ENCODE measurements around the gene OVOL3. TPM values are rescaled to one million over a fixed set of nuclear protein-coding genes. Genes with fewer than 3 reads are reported as not detected.
"Not testable (repeated sequence)": the region's sequence is repeated elsewhere in the genome, so short reads cannot be mapped to it uniquely, and the experiment has no call there.

Gene OVOL3
- not detected for total RNA-seq

DNA sequence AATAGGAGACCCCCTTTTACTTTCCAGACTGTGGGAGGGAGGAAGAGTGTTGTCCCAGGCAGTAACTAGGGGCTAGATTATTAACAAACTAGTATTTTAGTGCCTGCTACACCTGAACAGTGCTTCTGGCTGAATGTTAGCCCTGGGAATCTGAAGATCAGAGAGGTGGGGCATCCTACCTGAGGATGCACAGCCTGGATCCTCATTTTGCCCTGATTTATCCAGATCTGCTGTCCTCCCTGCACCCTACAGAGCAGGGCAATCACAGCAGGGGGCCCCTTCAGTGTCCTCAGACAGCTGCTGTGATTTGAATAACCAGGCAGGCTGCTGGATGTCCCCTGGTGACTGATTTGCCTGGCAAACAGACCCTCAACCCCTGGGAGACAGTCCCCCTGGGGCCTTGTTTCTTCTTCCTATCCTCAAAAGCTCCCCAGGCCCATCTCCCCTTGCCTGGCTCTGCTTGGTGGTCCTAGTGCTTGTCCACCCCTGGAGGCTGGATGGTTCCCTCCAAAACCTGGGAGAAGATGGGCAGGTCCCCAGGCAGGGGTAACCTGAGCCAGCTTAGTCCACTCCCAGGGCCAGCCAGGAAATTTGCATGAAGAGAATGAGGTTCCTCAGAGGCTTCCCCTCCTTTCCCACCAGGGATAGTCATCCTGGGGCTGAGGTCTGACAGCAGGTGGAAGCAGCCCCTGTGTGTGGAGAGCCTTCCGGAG is at the start of gene OVOL3:
Gene OVOL3 (plus strand): TSS at position 657 of the 713 bp plus-strand sequence. CDS start 60 bp downstream, outside the sequence.
- no peak within 1 kb of the TSS for H3K27ac ChIP-seq
- H3K4me3 ChIP-seq = no peak within 1 kb of the TSS
- no peaks in the 10 kb centered on the region for H3K9me3 ChIP-seq
- H3K27me3 ChIP-seq = no peaks in the 10 kb centered on the region
- intact Hi-C loops (cut with DNase I) = loop anchor here (10.0 kb wide), 1 partner anchor 56 kb away; the partner anchor contains the start of genes THAP8 and WDR62
- no peak for DNase-seq (ENCODE audit: extremely low spot score in 2 of 2)
- H3K4me1 ChIP-seq = peaks cover 11% of the 10 kb centered on the region
- TF ChIP-seq, protein P1, sequence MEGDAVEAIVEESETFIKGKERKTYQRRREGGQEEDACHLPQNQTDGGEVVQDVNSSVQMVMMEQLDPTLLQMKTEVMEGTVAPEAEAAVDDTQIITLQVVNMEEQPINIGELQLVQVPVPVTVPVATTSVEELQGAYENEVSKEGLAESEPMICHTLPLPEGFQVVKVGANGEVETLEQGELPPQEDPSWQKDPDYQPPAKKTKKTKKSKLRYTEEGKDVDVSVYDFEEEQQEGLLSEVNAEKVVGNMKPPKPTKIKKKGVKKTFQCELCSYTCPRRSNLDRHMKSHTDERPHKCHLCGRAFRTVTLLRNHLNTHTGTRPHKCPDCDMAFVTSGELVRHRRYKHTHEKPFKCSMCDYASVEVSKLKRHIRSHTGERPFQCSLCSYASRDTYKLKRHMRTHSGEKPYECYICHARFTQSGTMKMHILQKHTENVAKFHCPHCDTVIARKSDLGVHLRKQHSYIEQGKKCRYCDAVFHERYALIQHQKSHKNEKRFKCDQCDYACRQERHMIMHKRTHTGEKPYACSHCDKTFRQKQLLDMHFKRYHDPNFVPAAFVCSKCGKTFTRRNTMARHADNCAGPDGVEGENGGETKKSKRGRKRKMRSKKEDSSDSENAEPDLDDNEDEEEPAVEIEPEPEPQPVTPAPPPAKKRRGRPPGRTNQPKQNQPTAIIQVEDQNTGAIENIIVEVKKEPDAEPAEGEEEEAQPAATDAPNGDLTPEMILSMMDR (IDR thresholded peaks at IDR 0.05) = no peak
- no peak for TF ChIP-seq POLR2AphosphoS5 (IDR thresholded peaks at IDR 0.05; ENCODE audit: insufficient read depth in 1 of 2, low read depth in 1 of 2)
- TF ChIP-seq POLR2A (IDR thresholded peaks at IDR 0.05) = no peak
- H3K36me3 ChIP-seq = peaks cover 0 to 18% of the 10 kb centered on the region in 2 donors

DNA sequence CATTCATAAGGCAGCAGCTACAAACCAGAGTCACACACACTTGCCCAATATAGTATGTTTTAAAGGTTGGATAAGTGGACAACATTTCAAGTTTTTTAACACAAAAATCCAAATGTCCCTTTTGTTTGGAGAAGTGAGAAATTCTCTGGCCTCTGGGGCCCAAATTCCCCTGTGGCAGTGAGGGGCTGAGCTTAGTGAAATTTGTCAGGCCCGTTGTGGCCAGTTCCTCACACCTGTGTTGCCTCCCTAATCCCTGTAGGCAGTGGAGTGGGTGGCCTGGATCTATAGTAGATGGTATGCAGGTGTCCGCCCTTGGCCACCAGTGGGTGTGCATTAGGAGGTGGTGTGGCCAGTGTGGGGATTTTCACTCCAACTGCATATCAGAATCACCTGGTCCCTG is 49.6 kb upstream of the OVOL3 start:
- intact Hi-C loops (cut with DNase I) = no loop called here
- Histone ChIP-seq H3K4me1 (no peaks in the 10 kb centered on the region), H3K27ac (no peak overlapping the region), H3K4me3 (no peak overlapping the region), H3K27me3 (no peaks in the 10 kb centered on the region), H3K9me3 (no peaks in the 10 kb centered on the region), H3K36me3 (no peaks in the 10 kb centered on the region)
- TF ChIP-seq, protein P1 (IDR thresholded peaks at IDR 0.05) = no peak
- TF ChIP-seq POLR2A (IDR thresholded peaks at IDR 0.05) (no peak), POLR2AphosphoS5 (IDR thresholded peaks at IDR 0.05; ENCODE audit: insufficient read depth in 1 of 2, low read depth in 1 of 2) (no peak)
- DNase-seq (ENCODE audit: extremely low spot score in 2 of 2) = no peak

DNA sequence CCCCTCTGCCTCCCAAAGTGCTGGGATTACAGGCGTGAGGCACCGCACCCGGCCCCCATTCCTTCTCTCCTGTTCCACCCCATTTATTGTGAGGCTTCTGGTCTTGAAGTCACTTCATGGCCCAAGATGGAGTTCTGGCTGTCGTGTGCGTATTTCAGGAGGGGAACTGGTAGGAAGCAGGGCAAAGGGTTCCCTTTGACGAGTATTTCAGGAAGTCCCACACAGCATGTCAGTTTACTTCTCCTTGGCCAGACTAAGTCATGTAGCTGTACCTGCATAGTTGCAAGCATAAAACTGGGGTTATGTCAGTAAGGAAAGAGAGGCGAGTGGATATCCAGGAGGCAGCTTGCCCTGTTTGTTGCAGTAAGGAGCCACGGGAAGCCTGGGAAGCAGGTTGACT is 46.1 kb upstream of the OVOL3 start:
- no peak overlapping the region for H3K27ac ChIP-seq
- TF ChIP-seq, protein P1 (IDR thresholded peaks at IDR 0.05) = no peak
- no peak for TF ChIP-seq POLR2AphosphoS5 (IDR thresholded peaks at IDR 0.05; ENCODE audit: insufficient read depth in 1 of 2, low read depth in 1 of 2)
- no peak for TF ChIP-seq POLR2A (IDR thresholded peaks at IDR 0.05)
- H3K4me3 ChIP-seq = no peak overlapping the region
- no peaks in the 10 kb centered on the region for H3K9me3 ChIP-seq
- no peaks in the 10 kb centered on the region for H3K36me3 ChIP-seq
- H3K4me1 ChIP-seq = no peaks in the 10 kb centered on the region
- intact Hi-C loops (cut with DNase I) = no loop called here
- H3K27me3 ChIP-seq = no peaks in the 10 kb centered on the region
- DNase-seq (ENCODE audit: extremely low spot score in 2 of 2) = no peak

DNA sequence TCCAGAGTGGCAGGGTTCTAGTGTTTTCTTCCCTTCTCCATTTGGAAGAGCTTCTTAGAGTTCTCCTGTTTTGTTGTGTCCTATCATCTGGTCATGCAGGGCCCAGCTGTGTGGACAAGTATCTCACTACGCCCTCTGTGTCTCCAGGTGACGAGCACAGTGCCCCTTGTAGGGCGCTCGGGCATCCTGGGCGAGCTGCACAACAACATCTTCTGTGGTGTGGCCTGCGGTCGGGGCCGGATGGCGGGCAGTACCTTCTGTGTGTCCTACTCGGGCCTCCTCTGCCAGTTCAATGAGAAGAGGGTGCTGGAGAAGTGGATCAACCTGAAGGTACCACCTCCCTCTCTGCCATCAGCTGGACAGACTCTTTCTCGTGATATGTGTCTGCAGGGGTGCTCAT is 43.3 kb upstream of the OVOL3 start:
- no peaks in the 10 kb centered on the region for H3K9me3 ChIP-seq
- DNase-seq (ENCODE audit: extremely low spot score in 2 of 2) = no peak
- H3K27me3 ChIP-seq = no peaks in the 10 kb centered on the region
- TF ChIP-seq, protein P1 (IDR thresholded peaks at IDR 0.05) = no peak
- TF ChIP-seq POLR2A (IDR thresholded peaks at IDR 0.05) (no peak), POLR2AphosphoS5 (IDR thresholded peaks at IDR 0.05; ENCODE audit: insufficient read depth in 1 of 2, low read depth in 1 of 2) (no peak)
- H3K27ac ChIP-seq = no peak overlapping the region
- H3K4me3 ChIP-seq = no peak overlapping the region
- no peaks in the 10 kb centered on the region for H3K36me3 ChIP-seq
- intact Hi-C loops (cut with DNase I) = no loop called here
- H3K4me1 ChIP-seq = peaks cover 8% of the 10 kb centered on the region

DNA sequence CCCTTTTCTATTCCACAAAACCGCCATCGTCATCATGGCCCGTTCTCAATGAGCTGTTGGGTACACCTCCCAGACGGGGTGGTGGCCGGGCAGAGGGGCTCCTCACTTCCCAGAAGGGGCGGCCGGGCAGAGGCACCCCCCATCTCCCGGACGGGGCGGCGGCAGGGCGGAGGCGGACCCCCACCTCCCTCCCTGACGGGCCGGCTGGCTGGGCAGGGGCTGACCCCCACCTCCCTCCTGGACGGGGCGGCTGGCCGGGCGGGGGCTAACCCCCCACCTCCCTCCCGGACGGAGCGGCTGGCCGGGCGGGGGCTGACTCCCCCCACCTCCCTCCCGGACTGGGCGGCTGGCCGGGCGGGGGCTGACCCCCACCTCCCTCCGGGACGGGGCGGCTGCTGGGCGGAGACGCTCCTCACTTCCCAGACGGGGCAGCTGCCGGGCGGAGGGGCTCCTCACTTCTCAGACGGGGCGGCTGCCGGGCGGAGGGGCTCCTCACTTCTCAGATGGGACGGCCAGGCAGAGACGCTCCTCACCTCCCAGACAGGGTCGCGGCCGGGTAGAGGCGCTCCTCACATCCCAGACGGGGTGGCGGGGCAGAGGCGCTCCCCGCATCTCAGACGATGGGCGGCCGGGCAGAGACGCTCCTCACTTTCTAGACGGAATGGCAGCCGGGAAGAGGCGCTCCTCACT is 42.0 kb upstream of the OVOL3 start:
- H3K36me3 ChIP-seq; H3K9me3 ChIP-seq; DNase-seq (ENCODE audit: extremely low spot score in 2 of 2); intact Hi-C loops (cut with DNase I); H3K4me3 ChIP-seq; H3K27me3 ChIP-seq; H3K27ac ChIP-seq; H3K4me1 ChIP-seq: not testable (repeated sequence)

All from vagina (tissue), 2 donors.